HG03135 (cell line): ENCODE measurements around the gene KCNK2.

Experiments used
- ATAC-seq: cut with Tn5 transposase; IDR thresholded peaks from one replicate; pipeline ENCODE4 v1.9.1; 2021; ENCODE audit warnings: mild to moderate bottlenecking, moderate library complexity; ENCODE audit not compliant: unreplicated experiment

KCNK2 gene

DNA sequence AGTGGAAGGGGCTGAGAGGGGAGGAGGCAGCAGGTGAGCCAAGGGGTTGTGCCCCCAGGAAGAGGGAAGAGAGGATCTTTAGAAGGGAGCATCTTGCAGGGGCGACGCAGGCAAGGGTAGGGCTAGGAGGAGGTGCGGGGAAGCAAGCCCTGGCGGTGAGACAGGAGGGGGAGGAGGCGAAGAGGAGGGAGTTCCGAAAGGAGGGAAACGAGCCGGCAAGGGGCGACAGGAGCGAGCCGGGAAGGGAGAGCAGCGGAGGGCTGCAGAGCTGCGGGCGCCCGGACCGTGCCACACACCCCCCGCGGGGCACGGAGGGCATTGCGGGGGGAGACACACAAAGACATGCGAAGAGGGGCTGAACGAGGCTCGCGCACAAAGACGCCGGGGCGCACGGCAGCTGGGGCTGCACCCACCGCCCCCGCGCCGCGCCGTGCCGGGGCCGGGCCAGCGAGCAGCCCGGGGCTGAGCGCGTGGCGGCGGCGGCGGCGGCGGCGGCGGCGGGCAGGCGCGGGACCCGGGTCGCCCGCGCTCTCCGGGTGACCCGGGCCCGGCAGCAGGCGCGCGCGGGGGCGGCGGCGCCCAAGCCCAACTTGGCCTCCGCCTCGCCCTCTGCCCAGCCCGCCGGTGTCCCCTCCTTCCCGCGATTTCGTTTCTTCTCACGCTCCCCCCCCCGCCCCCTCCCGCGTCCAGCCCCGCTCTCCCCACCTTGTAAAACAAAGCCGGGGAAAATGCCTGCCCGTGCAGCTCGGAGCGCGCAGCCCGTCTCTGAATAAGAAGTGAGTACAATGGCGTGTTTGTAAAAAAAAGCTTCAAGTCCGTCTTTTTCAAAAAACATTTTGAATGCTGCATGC is at the start of gene KCNK2:
KCNK2 (plus strand) TSS at position 206 of the 851 bp plus-strand sequence. CDS start 649 bp downstream, outside the sequence.
- ATAC-seq = no peak

DNA sequence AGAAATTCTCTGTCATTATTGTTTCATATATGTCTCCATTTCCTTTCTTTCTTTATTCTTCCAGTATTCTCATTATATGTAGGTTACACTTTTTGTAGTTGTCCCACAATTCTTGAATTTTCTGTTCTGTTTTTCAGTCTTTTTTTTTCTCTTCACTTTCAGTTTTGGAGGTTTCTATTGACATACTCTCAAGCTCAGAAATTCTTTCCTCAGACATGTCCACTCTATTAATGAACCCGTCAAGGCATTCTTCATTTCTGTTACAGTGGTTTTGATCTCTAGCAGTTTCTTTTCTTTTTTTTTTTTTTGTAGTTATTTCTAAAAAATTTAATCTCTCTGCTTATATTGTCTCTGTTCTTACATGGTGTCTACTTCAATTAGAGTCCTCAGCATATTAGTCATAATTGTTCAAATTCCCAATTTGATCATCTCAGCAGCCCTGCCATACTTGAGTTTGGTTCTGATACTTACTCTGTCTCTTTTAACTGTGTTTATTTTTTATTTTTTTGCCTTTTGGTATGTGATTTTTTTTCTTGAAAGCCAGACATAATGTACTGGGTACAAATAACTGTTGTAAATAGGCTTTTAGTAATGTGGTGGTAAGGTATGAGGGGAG is 49.5 kb upstream of the KCNK2 start:
- no peak for ATAC-seq

DNA sequence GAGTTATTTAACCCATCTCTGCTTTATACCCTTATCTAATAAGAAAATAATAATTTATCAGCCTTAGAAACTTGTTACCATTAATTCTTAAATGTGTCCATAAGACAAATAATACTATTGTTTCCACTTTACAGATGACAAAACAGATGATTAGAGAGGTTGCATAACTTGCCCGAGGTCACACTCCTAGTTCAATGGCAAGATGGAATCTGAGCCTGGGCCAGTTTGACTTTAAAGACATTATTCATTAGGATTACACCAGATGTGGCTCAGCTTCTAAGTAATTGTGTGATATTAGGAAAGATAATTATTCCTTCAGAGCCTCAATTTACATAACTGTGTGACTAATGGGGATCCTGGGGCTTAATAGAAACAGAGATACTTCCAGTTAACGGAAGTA is 42.3 kb upstream of the KCNK2 start:
- ATAC-seq = no peak

- no peak for ATAC-seq
Observed at GRCh38 chr1:215043401-215043800, 39.1 kb upstream of the KCNK2 start.

DNA sequence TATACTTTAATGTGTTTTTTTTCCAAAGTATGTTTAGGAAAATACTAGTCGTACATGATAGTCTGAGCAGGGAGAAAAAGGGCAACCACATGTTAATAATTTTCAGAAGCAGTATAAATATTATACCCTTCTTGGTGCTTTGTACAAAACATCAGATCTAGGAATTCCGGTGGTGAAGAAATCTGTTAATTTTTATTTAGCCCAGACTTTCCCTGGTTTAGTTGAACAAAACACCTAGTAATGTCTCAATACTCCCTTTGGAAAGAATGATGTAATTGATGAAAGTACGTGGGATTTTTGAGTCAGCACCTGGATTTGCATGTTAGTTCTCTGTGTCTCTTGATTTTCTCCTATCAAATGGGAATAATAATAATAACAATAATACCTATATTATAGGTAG is 38.4 kb upstream of the KCNK2 start:
- ATAC-seq = no peak

DNA sequence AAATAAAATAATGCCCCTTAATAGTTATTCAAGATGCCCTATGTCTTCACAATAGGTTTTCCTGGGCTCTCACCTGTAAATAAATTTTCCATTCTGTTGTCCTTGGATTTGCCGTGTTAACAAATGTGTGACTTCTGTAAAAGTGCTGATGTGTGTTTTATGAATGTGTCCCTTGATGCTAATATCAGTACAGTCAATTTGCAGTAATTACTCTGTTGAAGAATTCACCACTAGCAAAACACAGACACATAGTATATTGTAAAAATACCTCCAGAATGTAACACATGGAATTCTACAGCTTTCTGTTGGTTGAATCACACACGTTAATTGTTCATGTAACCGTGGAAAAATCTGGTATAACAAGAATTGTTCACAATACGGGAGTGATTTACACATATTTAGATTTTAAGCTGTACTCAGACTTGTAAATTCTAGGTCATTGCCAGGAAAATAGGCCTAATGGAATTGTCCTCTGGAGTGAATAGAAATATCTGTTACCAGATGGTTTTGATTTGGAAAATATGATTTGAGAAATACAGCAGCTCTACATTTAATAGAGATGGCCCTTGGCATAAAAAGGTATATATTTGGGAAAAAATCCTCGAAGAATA is 36.7 kb upstream of the KCNK2 start:
- ATAC-seq = no peak

- no peak for ATAC-seq
Observed at GRCh38 chr1:215052256-215053015, 30.1 kb upstream of the KCNK2 start.

DNA sequence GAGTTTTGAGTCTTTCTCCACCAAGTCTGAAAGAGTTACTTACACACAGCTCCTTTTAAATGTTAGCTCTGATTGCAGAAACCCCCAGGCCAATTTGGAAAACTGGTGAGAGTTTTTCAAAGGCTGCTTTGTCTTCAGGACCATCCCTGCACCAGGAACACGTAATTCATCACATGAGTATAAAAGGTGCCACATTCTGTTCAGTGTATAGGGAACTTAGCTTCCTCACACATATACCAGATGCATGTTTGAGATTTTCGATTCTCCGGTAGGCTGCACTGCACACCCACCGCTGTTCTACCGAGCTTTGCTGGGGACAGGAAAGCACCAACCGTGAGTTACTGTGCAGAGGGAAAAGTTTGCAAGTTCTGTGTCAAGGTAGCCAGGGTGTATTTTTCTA is 28.3 kb upstream of the KCNK2 start:
- no peak for ATAC-seq

GRCh38 chr1:215055281-215055935 is 27.1 kb upstream of the KCNK2 start:
- ATAC-seq = no peak

DNA sequence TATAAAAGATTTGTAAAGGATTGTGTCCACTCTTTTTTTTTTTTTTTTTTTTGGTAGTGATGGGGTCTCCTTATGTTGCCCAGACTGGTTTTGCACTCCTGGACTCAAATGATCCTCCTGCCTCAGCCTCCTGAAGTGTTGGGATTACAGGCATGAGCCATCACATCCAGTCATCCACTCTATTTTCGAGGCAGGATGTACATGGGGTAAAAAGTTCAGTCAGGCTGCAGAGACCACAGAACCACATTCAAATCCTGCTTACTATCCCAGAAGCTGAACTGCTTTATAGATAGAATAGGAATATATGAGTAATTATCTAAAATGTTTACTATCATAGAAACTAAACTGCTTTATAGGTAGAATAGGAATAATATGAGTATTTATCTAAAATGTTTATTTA is 26.0 kb upstream of the KCNK2 start:
- ATAC-seq = no peak

- no peak for ATAC-seq
Observed at GRCh38 chr1:215059947-215060346, 22.6 kb upstream of the KCNK2 start.

DNA sequence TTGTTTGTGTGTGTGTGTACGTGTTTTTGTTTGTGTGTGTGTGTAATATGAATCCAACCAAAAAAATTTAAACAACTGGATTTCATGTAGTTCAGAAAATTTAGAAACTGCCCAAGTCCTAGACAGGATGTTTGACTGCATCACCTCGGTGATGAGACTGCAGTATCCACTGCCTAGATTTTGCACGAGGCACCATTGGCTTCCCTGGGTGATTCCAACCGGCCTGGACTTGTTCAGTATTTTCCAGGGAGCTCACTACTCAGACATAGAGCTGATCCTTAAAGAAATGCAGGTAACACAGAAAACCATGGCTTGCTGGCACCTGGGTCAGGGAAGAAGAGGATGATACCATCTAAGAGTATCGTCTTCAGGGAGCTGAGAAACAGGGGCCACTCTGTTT is 18.2 kb upstream of the KCNK2 start:
- ATAC-seq = no peak

- ATAC-seq = no peak
Observed at GRCh38 chr1:215071078-215071477, 11.5 kb upstream of the KCNK2 start.

DNA sequence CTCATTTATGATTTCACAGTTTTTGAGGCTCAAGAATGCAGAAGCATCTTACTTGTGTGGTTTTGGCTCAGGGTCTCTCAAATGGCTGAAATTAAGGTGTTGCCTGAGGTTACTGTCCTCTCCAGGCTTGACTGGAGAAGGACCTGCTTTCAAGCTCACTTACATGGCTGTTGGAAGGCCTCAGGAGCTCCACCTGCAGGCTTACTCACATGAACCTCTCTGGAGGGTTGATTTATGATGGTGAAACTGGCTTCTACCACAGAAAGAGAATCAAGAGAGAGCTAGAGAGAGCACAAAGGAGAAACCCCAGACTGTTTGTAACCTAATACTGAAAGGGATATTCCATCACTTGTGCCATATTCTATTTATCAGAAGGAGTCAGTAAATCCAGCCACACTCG is 6.2 kb upstream of the KCNK2 start:
- no peak for ATAC-seq

DNA sequence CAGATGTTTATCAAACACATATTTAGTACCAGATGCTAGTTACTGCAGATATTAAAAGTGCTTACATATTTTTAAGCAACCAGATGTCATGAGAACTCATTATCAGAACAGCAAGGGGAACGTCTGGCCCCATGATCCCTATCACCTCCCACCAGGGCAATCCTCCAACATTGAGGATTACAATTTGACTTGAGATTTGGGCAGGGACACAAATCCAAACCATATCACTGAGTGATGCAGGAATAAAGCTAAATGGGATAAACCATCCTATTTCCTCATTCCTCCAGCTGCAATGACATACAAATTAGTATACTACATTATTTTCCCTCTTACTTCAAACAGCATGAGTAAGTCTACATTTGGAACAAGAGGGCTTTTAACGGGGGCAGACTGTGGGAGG is 3.1 kb upstream of the KCNK2 start:
- ATAC-seq = no peak

DNA sequence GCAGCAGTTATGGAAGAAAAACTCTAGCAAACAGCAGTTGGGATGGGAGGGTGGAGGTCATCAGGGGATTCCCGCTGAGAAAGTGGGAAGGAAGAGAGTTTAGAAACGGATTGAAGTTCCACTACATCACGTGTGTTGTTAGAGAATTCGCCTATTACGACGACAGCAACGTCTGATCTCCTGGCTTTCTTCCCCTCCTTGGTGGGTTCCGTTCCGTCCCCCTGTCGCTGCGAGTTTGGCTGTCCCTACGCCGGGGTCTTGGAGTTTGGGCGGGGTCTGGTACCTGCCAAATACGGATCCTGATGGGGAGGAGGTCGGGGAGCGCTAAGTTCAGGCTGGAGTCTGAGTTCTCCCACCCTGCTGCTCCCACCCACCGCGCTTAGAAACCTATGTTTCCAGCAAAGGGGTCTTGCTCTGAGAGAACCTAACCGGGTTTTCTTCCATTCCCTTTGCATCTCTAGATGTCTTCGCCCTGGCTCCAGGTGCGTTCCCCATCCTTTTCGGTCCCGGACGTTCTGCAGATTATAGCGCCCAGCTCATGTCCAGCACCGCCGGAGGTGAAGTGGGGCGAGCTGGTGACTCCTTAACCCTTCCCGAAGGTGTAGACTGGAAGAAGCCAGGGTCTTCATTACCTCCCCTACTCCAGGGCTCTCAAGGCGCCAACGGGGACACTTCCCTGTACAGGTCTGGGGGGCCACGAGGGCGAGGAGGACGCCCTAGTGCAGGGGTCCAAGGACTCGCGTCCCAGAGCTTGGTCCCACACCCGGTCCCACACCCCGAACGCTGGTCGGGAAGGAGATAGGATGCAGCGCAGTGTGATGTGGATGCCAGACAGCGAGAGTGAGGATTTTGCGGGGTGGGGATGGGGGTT is 641 bp upstream of the KCNK2 start:
- ATAC-seq = no peak

GRCh38 chr1:215083383-215083961 is 935 bp downstream of the KCNK2 start:
- no peak for ATAC-seq

GRCh38 chr1:215084621-215085020 is 2.1 kb downstream of the KCNK2 start:
- no peak for ATAC-seq

DNA sequence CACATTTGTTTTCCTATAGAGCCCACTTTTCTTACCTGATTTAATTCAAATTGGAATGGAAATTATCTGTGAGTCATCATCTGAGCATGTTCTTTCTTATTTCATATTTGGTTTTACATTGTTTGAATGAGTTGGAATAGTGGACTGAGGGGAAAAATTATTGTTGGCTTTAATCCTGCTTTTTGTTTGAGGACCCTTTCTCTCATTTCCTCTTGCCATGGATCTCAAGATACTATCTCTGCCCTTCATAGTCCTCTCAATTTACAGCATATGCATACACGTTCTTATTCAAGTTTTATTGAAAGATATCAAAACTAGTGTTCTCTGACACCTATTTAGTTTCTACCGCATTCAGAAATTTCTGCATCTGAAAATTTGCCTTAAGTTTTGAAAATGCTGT is 5.1 kb downstream of the KCNK2 start:
- ATAC-seq = no peak

GRCh38 chr1:215094381-215094780 is 11.8 kb downstream of the KCNK2 start:
- ATAC-seq = no peak
